K562 (cell line): ENCODE data around the gene PIK3R5. TPM values are rescaled to one million over a fixed set of nuclear protein-coding genes. Genes with fewer than 3 reads are reported as not detected.

Experiments
- ATAC-seq: fragments of 200-7000 bp; cut with Tn5 transposase; 3 replicates; pipeline ENCODE4 v1.9.1; 2020; ENCODE audit warnings: moderate library complexity
- BruUV-seq: library from RNA; stranded (reverse); fragments of 400-500 nt; replicated peaks from 2 replicates; lab custom pipeline; 2021; lab: Mats Ljungman, UMichigan
- CTCF ChIA-PET: fragments of 300-600 bp; formaldehyde crosslinking; extraction: SDS; loops from one replicate; lab custom pipeline; 2021; ENCODE audit warnings: low intra/inter-chr PET ratio; lab: Yijun Ruan, JAX
- POLR2A ChIA-PET: fragments of 300-600, 350-650 bp; sonication (Branson Sonifier 250); formaldehyde crosslinking; extraction: SDS; loops from one replicate; lab custom pipeline; 2021; ENCODE audit warnings: antibody characterized with exemption, inconsistent platforms; lab: Yijun Ruan, JAX
- DNase-seq, 4 experiments: peaks; one replicate each; pipeline versions ENCODE4 v3.0.0 to v3.0.0-alpha.2; 2011 to 2018; ENCODE audit warnings: low spot score in 3 of 4, mixed read lengths in 3 of 4; ENCODE audit errors: extremely low read depth in 1 of 4
- FAIRE-seq: peaks from 2 replicates; lab custom pipeline; 2011; peaks lifted over from hg19 to GRCh38; lab: Jason Lieb, UNC
- H2AFZ ChIP-seq: 2 replicates; pipeline ENCODE4 v1.6.0; 2011; ENCODE audit warnings: low read depth, low read length, control low read depth, inconsistent platforms
- H3K27ac ChIP-seq: fragments of 200-600 bp; 3 replicates; pipeline ENCODE4 v1.8.0; 2011; ENCODE audit warnings: low read depth, mild to moderate bottlenecking, control low read depth, inconsistent platforms, low read length, moderate library complexity, mixed read lengths; ENCODE audit errors: extremely low read depth
- H3K27me3 ChIP-seq, 2 experiments: fragments of 300-600 bp in 1 of 2; 2 replicates in 1 of 2; 3 replicates in 1 of 2; pipeline versions ENCODE4 v1.6.0 to v1.8.0; 2011; ENCODE audit warnings: inconsistent platforms in 2 of 2, low read length in 2 of 2, mild to moderate bottlenecking in 1 of 2, mixed read lengths in 1 of 2, moderate library complexity in 1 of 2; ENCODE audit not compliant: control insufficient read depth in 2 of 2, insufficient read depth in 2 of 2
- H3K36me3 ChIP-seq: fragments of 300-600 bp; 3 replicates; pipeline ENCODE4 v1.8.0; 2011; ENCODE audit warnings: mild to moderate bottlenecking, low read length, inconsistent platforms; ENCODE audit not compliant: control insufficient read depth, insufficient read depth
- H3K4me1 ChIP-seq, 2 experiments: fragments of 200-600 bp in 1 of 2; replicated peaks in 1 of 2; 2 replicates in 1 of 2; 3 replicates in 1 of 2; pipeline versions ENCODE4 v1.5.1 to v1.8.0; 2011; ENCODE audit warnings: inconsistent platforms in 2 of 2, low read length in 2 of 2, mild to moderate bottlenecking in 1 of 2, mixed read lengths in 1 of 2, moderate library complexity in 1 of 2; ENCODE audit not compliant: control insufficient read depth in 2 of 2, insufficient read depth in 2 of 2
- H3K4me2 ChIP-seq: 2 replicates; pipeline ENCODE4 v1.6.1; 2011; ENCODE audit warnings: low read length, control low read depth, inconsistent platforms, mixed read lengths; ENCODE audit not compliant: insufficient read depth
- H3K4me3 ChIP-seq: fragments of 200-600 bp; sonication (generic), shearing (Covaris generic); 2 replicates; pipeline ENCODE4 v1.5.1; 2016; ENCODE audit warnings: control low read depth, inconsistent platforms
- H3K79me2 ChIP-seq: fragments of 200-600 bp; 3 replicates; pipeline ENCODE4 v1.8.0; 2011; ENCODE audit warnings: low read length, inconsistent platforms; ENCODE audit not compliant: control insufficient read depth, insufficient read depth
- H3K9ac ChIP-seq, 2 experiments: 2 replicates each; pipeline versions ENCODE4 v1.6.0 to v1.6.1; 2011; ENCODE audit warnings: low read depth in 2 of 2, low read length in 2 of 2, control low read depth in 1 of 2, inconsistent platforms in 1 of 2, mild to moderate bottlenecking in 1 of 2, mixed read lengths in 1 of 2; ENCODE audit not compliant: insufficient read depth in 1 of 2
- H3K9me1 ChIP-seq: one replicate; pipeline ENCODE4 v1.6.0; 2011; ENCODE audit warnings: inconsistent platforms, mild to moderate bottlenecking, low read length, moderate library complexity; ENCODE audit not compliant: control insufficient read depth, insufficient read depth
- H3K9me3 ChIP-seq: replicated peaks from 2 replicates; pipeline ENCODE4 v1.5.1; 2011; ENCODE audit warnings: low read depth, low read length, inconsistent platforms; ENCODE audit not compliant: control insufficient read depth, insufficient read depth
- H4K20me1 ChIP-seq: replicated peaks from 2 replicates; pipeline ENCODE4 v1.6.1; 2011; ENCODE audit warnings: low read length, inconsistent platforms, mixed read lengths; ENCODE audit not compliant: control insufficient read depth, insufficient read depth
- ETV5 ChIP-seq: sonication (generic); formaldehyde crosslinking; IDR thresholded peaks from 2 replicates; pipeline ENCODE4 v1.4.0; 2020; ENCODE audit warnings: low read depth, mild to moderate bottlenecking, missing genetic modification reagents
- JUND ChIP-seq, 2 experiments: IDR thresholded peaks; 2 replicates in 1 of 2; 3 replicates in 1 of 2; pipeline ENCODE4 v1.6.1; 2011; ENCODE audit warnings: borderline replicate concordance in 2 of 2, low read depth in 2 of 2, low read length in 2 of 2, improper control_type of control experiment in 1 of 2, missing biosample characterization in 1 of 2, missing genetic modification characterization in 1 of 2, missing genetic modification reagents in 1 of 2
- KAT2B ChIP-seq: IDR thresholded peaks from one replicate; pipeline ENCODE4 v1.6.1; 2012; ENCODE audit warnings: low read depth, mild to moderate bottlenecking, control low read depth, inconsistent platforms, low read length, moderate library complexity
- KLF6 ChIP-seq: fragments of 250-450 bp; sonication (Bioruptor Pico); IDR thresholded peaks from 2 replicates; pipeline ENCODE4 v1.4.0; 2020; ENCODE audit warnings: mild to moderate bottlenecking, moderate library complexity, borderline replicate concordance
- NR4A1 ChIP-seq, 2 experiments: fragments of 250-450 bp in 1 of 2; fragments of 450-650 bp in 1 of 2; sonication (Bioruptor Pico) in 1 of 2; IDR thresholded peaks; 2 replicates each; pipeline versions ENCODE4 v1.4.0 to v1.6.1; 2016 to 2020; ENCODE audit warnings: mild to moderate bottlenecking in 2 of 2, missing compliant biosample characterization in 1 of 2, missing genetic modification characterization in 1 of 2, moderate library complexity in 1 of 2
- SIRT6 ChIP-seq: IDR thresholded peaks from one replicate; pipeline ENCODE4 v1.6.1; 2012; ENCODE audit warnings: low read depth, mild to moderate bottlenecking, control low read depth, inconsistent platforms, low read length, moderate library complexity
- TCF3 ChIP-seq: sonication (generic); formaldehyde crosslinking; IDR thresholded peaks from 2 replicates; pipeline ENCODE4 v1.4.0; 2020; ENCODE audit warnings: mild to moderate bottlenecking, missing genetic modification reagents
- WGBS: fragments of 100-300 bp; shearing (Covaris generic); methylation state at CpG from one replicate; pipeline ENCODE4 v1.1.6; 2016; ENCODE audit warnings: low coverage, mixed read lengths; ENCODE audit not compliant: insufficient coverage; ENCODE audit errors: missing lambda C conversion rate; 5-methylcytosine and 5-hydroxymethylcytosine counted together
- in situ Hi-C: fragments of 300-500 bp; cut with MboI; formaldehyde crosslinking; loops from 4 replicates; pipeline ENCODE4 v1.15.0; 2018; ENCODE audit warnings: inconsistent platforms, mixed read lengths
- intact Hi-C: fragments of 100-400 bp; cut with micrococcal nuclease; formaldehyde crosslinking; loops from 2 replicates; pipeline ENCODE4 v1.14.2; 2022
- polyA plus RNA-seq, 8 experiments: library from polyadenylated mRNA; depleted of rRNA in 4 of 8; stranded (reverse) in 5 of 8; unstranded in 3 of 8; fragments of >200 nt; fragmentation: Nextera tagmentation in 2 of 8; fragmentation: Illumina TruSeq in 1 of 8; extraction: Ambion mirVana in 2 of 8; extraction: Trizol in 1 of 8; gene quantifications; 2 replicates each; pipeline versions ENCODE4 v1.2.1 to v1.2.3, GENCODE V29; 2011 to 2014; ENCODE audit warnings: inconsistent platforms in 1 of 8, missing spikeins in 1 of 8
- total RNA-seq, 7 experiments: library from RNA; depleted of rRNA in 6 of 7; stranded (reverse); fragments of >200 nt in 6 of 7; fragmentation: Illumina TruSeq in 2 of 7; extraction: Trizol in 2 of 7; gene quantifications; 2 replicates each; pipeline versions ENCODE4 v1.2.1 to v1.2.3, GENCODE V29; 2011 to 2021; ENCODE audit warnings: low replicate concordance in 1 of 7

PIK3R5 gene
- total and polyA plus RNA-seq, 9 of the 15 experiments (the other 6 are each of a cell fraction or from before 2014, with no cell fraction given) = 0.01 to 0.38 TPM; not detected in 7

- no peak overlapping the region for H3K27ac ChIP-seq
- no peak overlapping the region for H3K4me3 ChIP-seq
- no peak overlapping the region for H2AFZ ChIP-seq
- no peaks in the 10 kb centered on the region for H4K20me1 ChIP-seq
- peaks cover 0 to 4% of the 10 kb centered on the region in 2 experiments; a peak in 2 of 5 replicates for H3K4me1 ChIP-seq
- ATAC-seq = no peak
- in situ Hi-C loops = no loop called here
- H3K79me2 ChIP-seq = no peaks in the 10 kb centered on the region
- intact Hi-C loops = no loop called here
- TF ChIP-seq KLF6 (CRISPR knock-in tag) (no peak), TCF3 (CRISPR knock-in tag) (no peak), JUND (IDR thresholded peaks at IDR 0.05; ENCODE audit: borderline replicate concordance, low read depth, low read length) (no peak), JUND (tag; IDR thresholded peaks at IDR 0.05; ENCODE audit: borderline replicate concordance, low read depth, low read length) (no peak), KAT2B (no peak)
- no peak for FAIRE-seq
- no peaks in the 10 kb centered on the region for H3K9me3 ChIP-seq
- no peaks in the 10 kb centered on the region for H3K9me1 ChIP-seq
- DNase-seq = no peak
- H3K36me3 ChIP-seq = no peaks in the 10 kb centered on the region
- no peak overlapping the region for H3K9ac ChIP-seq
- no TSS peak for BruUV-seq
- POLR2A ChIA-PET = no interaction called here
- peaks cover 0 to 16% of the 10 kb centered on the region in 2 experiments; a peak in 3 of 5 replicates for H3K27me3 ChIP-seq
- CTCF ChIA-PET = no interaction called here
- 0% methylated on average over 7 of the region's 7 CpGs for WGBS
- no peak overlapping the region for H3K4me2 ChIP-seq
Observed at GRCh38 chr17:8880466-8880865, 85.0 kb downstream of the PIK3R5 start.

GRCh38 chr17:8879410-8879809, 86.1 kb downstream of the PIK3R5 start:
- intact Hi-C loops (no loop called here), in situ Hi-C loops (no loop called here)
- H3K27me3 ChIP-seq = peaks cover 0 to 20% of the 10 kb centered on the region in 2 experiments; a peak in 3 of 5 replicates

More at GRCh38 chr17:8879410-8879809, 86.1 kb downstream of the PIK3R5 start:
- H3K4me1 ChIP-seq = no peaks in the 10 kb centered on the region; a peak in 2 of 5 replicates
- WGBS = 9% methylated on average over 7 of the region's 7 CpGs
- H2AFZ ChIP-seq = no peak overlapping the region
- TF ChIP-seq NR4A1 (CRISPR knock-in tag; IDR thresholded peaks at IDR 0.05) (no peak), NR4A1 (tag; IDR thresholded peaks at IDR 0.05) (no peak), ETV5 (CRISPR knock-in tag) (no peak), SIRT6 (no peak)
- TF ChIP-seq, all 486 proteins: peak for 0
- ATAC-seq (no peak), DNase-seq (no peak), FAIRE-seq (no peak)
- Histone ChIP-seq H3K4me2 (no peak overlapping the region), H3K36me3 (no peaks in the 10 kb centered on the region), H3K4me3 (no peak overlapping the region), H3K9me1 (no peaks in the 10 kb centered on the region), H3K9ac (no peak overlapping the region), H3K9me3 (no peaks in the 10 kb centered on the region), H3K79me2 (no peaks in the 10 kb centered on the region), H4K20me1 (no peaks in the 10 kb centered on the region), H3K27ac (no peak overlapping the region)
- CTCF ChIA-PET = no interaction called here
- BruUV-seq = no TSS peak
- POLR2A ChIA-PET = no interaction called here
